NB4 (cell line): ENCODE results near the gene WDR33.

Source experiments
- DNase-seq: peaks from one replicate; pipeline ENCODE4 v3.0.0; 2010; ENCODE audit warnings: low read depth
- H3K4me3 ChIP-seq: one replicate; pipeline ENCODE4 v1.5.1; 2011; ENCODE audit warnings: mild to moderate bottlenecking, low read depth, low read length, moderate library complexity
- CTCF ChIP-seq: IDR thresholded peaks from one replicate; pipeline ENCODE4 v1.5.1; 2012; ENCODE audit warnings: low read depth, low read length
- MAX ChIP-seq: IDR thresholded peaks from 2 replicates; pipeline ENCODE4 v1.6.1; 2011; ENCODE audit warnings: low read depth, low read length
- MYC ChIP-seq: IDR thresholded peaks from 2 replicates; pipeline ENCODE4 v1.6.1; 2011; ENCODE audit warnings: low read depth, low read length
- POLR2A ChIP-seq: IDR thresholded peaks from 2 replicates; pipeline ENCODE4 v1.6.1; 2011; ENCODE audit warnings: mild to moderate bottlenecking; ENCODE audit not compliant: insufficient read length; ENCODE audit errors: extremely low read depth

WDR33 gene

GRCh38 chr2:127705391-127706065 is 105.4 kb downstream of the WDR33 start:
- no peak for DNase-seq
- H3K4me3 ChIP-seq = no peak overlapping the region
- no peak for TF ChIP-seq POLR2A
- no peak for TF ChIP-seq CTCF
- no peak for TF ChIP-seq MAX
- TF ChIP-seq MYC = no peak

DNA sequence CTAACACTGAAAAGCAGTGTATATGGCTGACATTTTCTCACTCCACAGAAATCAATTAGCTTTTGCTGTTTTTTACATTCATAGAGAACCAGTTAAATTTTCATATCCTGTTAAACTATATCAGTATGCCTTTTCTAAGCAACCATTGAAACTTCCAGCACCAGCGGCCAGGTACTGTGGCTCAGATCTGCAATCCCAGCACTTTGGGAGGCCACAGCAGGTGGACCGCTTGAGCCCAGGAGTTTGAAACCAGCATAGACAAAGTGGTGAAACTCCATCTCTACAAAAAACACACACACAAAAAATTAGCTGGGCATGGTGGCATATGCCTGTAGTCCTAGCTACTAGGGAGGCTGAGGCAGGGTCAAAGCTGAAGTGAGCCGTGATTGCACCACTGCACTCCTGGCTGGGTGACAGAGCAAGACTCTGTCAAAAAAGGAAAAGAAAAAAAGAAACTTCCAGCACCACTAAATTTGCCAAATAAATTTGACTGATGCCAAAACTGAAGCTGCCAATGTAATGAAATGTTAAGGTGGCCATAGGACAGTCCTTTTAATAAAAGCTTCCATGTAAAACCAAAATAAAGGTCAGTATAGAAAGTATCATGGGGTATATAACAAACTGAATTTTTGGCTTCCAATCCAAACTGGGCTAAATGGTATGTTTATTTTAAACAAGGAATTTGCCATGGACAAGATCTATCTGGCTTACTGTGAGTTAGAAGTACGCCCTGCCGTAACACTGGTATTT is 106.2 kb downstream of the WDR33 start:
- no peak overlapping the region for H3K4me3 ChIP-seq
- no peak for DNase-seq
- no peak for TF ChIP-seq CTCF
- TF ChIP-seq MAX = no peak
- TF ChIP-seq POLR2A = no peak
- TF ChIP-seq MYC = no peak

GRCh38 chr2:127703282-127703681 is 107.7 kb downstream of the WDR33 start:
- peak; percentile 18 for DNase-seq
- no peak for TF ChIP-seq CTCF
- TF ChIP-seq MAX = no peak
- no peak for TF ChIP-seq POLR2A
- TF ChIP-seq MYC = no peak
- H3K4me3 ChIP-seq = peak overlapping the region; percentile 68

GRCh38 chr2:127702395-127703009 is 108.5 kb downstream of the WDR33 start:
- DNase-seq = no peak
- TF ChIP-seq POLR2A (no peak), MAX (no peak), MYC (no peak), CTCF (no peak)
- H3K4me3 ChIP-seq = peak overlapping the region; percentile 68

GRCh38 chr2:127701651-127702394 is 109.1 kb downstream of the WDR33 start:
- peak overlapping the region; percentile 82 for H3K4me3 ChIP-seq
- DNase-seq = peak; percentile 94
- TF ChIP-seq MAX (peak; percentile 78), POLR2A (peak; percentile 30), CTCF (peak; percentile 19), MYC (peak; percentile 85)
